ENCODE results near the gene GLDC.

DNA sequence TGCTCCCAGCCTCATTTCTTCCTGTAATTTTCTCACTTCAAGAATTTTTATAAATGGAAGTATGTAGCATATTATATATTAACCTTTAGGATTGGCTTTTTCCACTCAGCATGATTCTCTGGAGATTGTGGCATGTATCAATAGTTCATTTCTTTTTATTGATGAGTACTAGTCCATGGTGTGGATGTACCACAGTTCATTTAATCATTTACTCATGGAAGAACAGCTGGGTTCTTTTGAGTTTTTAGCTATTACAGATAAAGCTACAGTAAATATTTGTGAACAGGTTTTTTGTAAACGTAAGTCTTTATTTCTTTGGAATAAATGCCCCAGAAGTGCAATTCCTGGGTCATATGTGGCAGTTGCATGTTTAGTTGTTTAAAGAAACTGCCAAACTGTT lies 156.4 kb downstream of the GLDC start:
- TF ChIP-seq, protein P1, sequence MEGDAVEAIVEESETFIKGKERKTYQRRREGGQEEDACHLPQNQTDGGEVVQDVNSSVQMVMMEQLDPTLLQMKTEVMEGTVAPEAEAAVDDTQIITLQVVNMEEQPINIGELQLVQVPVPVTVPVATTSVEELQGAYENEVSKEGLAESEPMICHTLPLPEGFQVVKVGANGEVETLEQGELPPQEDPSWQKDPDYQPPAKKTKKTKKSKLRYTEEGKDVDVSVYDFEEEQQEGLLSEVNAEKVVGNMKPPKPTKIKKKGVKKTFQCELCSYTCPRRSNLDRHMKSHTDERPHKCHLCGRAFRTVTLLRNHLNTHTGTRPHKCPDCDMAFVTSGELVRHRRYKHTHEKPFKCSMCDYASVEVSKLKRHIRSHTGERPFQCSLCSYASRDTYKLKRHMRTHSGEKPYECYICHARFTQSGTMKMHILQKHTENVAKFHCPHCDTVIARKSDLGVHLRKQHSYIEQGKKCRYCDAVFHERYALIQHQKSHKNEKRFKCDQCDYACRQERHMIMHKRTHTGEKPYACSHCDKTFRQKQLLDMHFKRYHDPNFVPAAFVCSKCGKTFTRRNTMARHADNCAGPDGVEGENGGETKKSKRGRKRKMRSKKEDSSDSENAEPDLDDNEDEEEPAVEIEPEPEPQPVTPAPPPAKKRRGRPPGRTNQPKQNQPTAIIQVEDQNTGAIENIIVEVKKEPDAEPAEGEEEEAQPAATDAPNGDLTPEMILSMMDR (IDR thresholded peaks at IDR 0.05; ENCODE audit: borderline replicate concordance, extremely low read depth, low read length, poor library complexity, severe bottlenecking): no peak
- no peak for TF ChIP-seq EZH2 (IDR thresholded peaks at IDR 0.05; ENCODE audit: borderline replicate concordance, low read depth, low read length, severe bottlenecking)
